COLO668 (cell line): Measurements from ENCODE around the gene AHSA1.
A peak's percentile ranks its signal among the peaks of the same experiment; 100 is the strongest.

ENCODE experiments used
- DNase-seq: peaks from one replicate; lab custom pipeline; 2025; ENCODE audit not compliant: unreplicated experiment; lab: John Stamatoyannopoulos, UW

Gene AHSA1

GRCh38 chr14:77470224-77470870, 12.5 kb downstream of the AHSA1 start:
- DNase-seq: no peak

GRCh38 chr14:77473921-77474320, 16.0 kb downstream of the AHSA1 start:
- no peak for DNase-seq

- DNase-seq: no peak
These were observed 16.7 kb downstream of the AHSA1 start for GRCh38 chr14:77474479-77475177.

- no peak for DNase-seq
These were observed 17.7 kb downstream of the AHSA1 start for GRCh38 chr14:77475432-77476115.

- DNase-seq: no peak
These were observed 20.1 kb downstream of the AHSA1 start for GRCh38 chr14:77478029-77478428.

- DNase-seq: no peak
These were observed 20.9 kb downstream of the AHSA1 start for GRCh38 chr14:77478796-77479195.

GRCh38 chr14:77482422-77482821, 24.5 kb downstream of the AHSA1 start:
- DNase-seq: no peak

GRCh38 chr14:77485256-77485655, 27.4 kb downstream of the AHSA1 start:
- DNase-seq: no peak

- no peak for DNase-seq
These were observed 28.2 kb downstream of the AHSA1 start for GRCh38 chr14:77485901-77486678.

- DNase-seq: no peak
These were observed 30.7 kb downstream of the AHSA1 start for GRCh38 chr14:77488558-77488957.

- no peak for DNase-seq
These were observed 31.1 kb downstream of the AHSA1 start for GRCh38 chr14:77489041-77489440.

GRCh38 chr14:77490347-77490986, 32.6 kb downstream of the AHSA1 start:
- DNase-seq: no peak

- no peak for DNase-seq
These were observed 33.2 kb downstream of the AHSA1 start for GRCh38 chr14:77491056-77491455.

GRCh38 chr14:77495334-77495733, 37.4 kb downstream of the AHSA1 start:
- no peak for DNase-seq

GRCh38 chr14:77498120-77498979, 40.5 kb downstream of the AHSA1 start, which contains the start of gene ISM2:
ISM2 (minus strand) TSS chr14:77498816; CDS start chr14:77498793, 23 bp downstream.
- DNase-seq: peak; percentile 79

GRCh38 chr14:77498984-77499527, 41.2 kb downstream of the AHSA1 start:
- DNase-seq: peak; percentile 58

GRCh38 chr14:77502109-77502782, 44.4 kb downstream of the AHSA1 start:
- no peak for DNase-seq

GRCh38 chr14:77503138-77503537, 45.2 kb downstream of the AHSA1 start:
- DNase-seq: no peak

GRCh38 chr14:77505031-77505430, 47.1 kb downstream of the AHSA1 start:
- no peak for DNase-seq
